HG03039 (cell line): ENCODE data around the gene TSKU.
"Not testable (repeated sequence)": the region's sequence is repeated elsewhere in the genome, so short reads cannot be mapped to it uniquely, and the experiment has no call there.

Experiments
- ATAC-seq: cut with Tn5 transposase; IDR thresholded peaks from one replicate; pipeline ENCODE4 v1.9.1; 2021; ENCODE audit warnings: mild to moderate bottlenecking, moderate library complexity; ENCODE audit not compliant: unreplicated experiment

Gene TSKU

DNA sequence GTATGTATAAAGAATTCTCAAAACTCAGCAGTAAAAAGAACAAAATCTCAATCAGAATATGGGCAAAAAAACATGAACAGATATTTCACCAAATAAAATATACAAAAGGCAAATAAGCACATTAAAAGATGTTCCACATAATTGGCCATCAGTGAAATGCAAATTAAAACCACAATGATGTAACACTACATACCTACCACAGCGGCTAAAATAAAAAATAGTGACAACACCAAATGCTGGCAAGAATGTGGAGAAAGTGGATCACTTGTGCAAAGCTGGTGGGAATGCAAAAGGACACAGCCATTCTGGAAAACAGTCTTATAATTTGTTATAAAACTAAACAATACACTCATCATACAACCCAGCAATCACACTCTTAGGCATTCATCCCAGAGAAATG lies 39.2 kb downstream of the TSKU start:
- ATAC-seq, result no peak

DNA sequence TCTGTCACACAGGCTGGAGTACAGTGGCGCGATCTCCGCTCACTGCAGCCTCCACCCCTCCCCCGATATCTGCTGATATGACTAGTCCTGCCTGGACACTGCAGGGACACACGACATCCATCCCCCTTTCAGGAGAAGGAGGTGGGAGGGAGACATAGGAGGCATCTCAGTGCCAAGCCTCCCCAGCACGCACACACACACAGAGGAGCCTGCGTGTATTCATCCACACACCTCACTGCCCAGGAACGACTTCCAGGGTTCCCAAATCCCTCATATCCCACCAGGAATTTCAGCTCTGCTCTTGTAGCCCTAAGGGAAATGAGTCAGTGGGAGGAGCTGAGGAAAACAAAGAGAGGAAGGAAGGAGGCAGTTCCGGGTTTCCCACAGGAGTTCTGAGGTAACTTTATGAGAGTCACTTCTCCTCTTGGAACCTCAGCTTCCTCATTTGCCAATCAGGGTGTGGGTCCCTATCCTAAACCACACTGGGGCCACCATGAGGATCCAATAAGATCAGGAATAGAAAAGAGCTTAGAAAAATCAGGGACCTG lies 40.4 kb downstream of the TSKU start:
- ATAC-seq, result no peak

DNA sequence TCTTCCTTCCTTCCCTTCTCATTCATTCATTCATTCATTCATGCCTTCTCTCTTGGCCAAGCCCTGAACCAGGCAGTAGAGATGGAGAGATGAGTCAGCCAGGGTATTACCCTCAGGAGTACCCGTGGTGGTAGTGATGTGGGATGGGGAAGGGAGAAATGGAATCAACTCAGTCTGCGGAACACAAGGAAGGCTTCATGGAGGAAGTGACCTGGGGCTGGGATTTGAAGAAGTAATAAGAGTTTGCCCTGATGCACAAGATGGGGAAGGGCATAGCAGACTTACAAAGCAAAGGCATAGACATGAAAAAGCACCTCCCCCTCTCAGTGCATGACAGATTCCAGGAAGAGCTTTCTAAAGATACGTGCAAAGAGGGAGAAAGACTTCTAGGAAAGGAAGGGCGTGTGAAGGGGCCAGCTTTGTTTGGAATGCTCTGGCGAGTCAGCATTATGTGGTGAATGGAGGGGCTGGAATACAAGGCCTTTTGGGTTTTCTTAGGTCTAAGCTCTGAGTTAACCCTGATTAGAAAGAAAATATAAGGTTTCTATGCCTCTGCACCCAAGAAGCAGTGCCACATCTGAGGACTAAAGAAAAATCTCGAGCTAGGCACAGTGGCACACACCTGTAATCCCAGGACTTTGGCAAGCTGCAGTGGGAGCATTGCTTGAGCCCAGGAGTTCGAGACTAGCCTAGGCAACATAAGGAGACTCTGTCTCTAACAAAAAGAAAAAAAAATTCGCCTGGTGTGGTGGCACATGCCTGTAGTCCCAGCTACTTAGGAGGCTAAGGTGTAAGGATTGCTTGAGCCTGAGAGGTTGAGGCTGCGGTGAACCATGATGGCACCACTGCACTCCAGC lies 41.2 kb downstream of the TSKU start:
- ATAC-seq, result no peak

DNA sequence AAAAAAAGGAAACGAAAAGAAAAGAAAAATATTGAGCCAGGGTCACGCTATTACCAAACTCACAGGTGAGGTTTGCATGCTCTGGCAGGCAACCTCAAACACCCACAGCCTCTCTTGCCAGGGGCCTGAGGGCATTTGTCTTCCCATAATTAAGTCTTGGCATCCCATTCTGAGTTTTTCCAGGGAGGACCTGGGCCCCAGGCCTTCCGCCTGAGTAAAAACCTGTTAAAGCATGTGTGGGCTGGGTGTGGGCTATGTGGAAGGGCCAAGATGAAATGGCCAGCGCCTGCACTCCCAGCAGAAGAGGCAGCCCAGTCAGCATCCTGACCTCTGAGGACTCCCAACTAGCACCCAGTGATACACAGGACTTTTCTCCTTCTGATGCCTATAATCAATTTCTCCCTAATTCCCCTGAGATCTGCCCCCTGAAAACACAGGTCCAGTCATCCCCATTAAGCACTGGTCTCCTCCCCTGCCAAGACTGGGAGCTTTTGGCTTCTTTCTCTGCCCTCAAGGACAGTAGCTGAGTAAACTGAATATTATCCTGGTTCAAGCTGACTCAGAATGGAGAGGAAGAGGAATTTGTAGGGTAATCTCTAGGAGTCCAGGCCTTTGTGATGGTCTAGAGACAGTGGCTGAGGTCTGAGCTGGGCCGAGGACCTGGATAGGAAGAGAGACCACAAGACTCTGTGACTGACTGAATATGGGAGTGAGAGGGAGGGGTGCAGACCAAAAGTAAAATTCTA lies 42.0 kb downstream of the TSKU start:
- no peak for ATAC-seq

DNA sequence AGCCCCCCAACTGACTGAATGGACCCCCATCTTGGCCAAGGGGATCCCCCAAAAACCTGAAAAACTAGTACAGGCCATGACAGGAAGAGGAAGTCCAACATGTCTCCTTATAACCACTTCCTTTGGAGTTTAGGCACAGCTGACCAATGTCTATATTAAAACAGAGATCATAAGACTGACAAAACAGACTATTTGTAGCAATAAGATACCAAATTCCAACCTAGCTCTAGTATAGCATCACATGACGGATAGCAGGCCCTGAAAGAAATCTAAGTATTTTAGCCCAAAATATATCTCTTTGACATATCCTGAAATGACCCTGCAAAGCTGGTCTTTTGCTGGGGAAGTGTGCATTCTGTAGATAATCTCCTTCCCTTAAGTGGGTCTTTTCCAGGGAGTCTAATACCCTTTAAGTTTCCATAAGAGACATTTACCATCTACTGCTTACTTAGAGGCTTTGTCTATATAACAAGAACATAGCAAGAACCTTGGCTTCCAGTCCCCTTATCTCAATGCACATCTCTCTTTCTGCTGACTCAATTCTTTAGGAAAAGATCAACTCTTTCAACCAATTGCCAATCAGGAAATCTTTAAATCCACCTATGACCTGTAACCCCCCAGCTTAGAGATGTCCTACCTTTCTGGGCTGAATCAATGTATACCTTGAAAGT lies 42.7 kb downstream of the TSKU start:
- ATAC-seq, result no peak

DNA sequence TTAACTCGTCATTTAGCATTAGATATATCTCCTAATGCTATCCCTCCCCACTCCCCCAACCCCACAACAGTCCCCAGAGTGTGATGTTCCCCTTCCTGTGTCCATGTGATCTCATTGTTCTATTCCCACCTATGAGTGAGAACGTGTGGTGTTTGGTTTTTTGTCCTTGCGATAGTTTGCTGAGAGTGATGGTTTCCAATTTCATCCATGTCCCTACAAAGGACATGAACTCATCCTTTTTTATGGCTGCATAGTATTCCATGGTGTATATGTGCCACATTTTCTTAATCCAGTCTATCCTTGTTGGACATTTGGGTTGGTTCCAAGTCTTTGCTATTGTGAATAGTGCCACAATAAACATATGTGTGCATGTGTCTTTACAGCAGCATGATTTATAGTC lies 43.4 kb downstream of the TSKU start:
- ATAC-seq, result not testable (repeated sequence)

DNA sequence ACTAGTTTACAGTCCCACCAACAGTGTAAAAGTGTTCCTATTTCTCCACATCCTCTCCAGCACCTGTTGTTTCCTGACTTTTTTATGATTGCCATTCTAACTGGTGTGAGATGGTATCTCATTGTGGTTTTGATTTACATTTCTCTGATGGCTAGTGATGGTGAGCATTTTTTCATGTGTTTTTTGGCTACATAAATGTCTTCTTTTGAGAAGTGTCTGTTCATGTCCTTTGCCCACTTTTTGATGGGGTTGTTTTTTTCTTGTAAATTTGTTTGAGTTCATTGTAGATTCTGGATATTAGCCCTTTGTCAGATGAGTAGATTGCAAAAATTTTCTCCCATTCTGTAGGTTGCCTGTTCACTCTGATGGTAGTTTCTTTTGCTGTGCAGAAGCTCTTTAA lies 43.8 kb downstream of the TSKU start:
- not testable (repeated sequence) for ATAC-seq

DNA sequence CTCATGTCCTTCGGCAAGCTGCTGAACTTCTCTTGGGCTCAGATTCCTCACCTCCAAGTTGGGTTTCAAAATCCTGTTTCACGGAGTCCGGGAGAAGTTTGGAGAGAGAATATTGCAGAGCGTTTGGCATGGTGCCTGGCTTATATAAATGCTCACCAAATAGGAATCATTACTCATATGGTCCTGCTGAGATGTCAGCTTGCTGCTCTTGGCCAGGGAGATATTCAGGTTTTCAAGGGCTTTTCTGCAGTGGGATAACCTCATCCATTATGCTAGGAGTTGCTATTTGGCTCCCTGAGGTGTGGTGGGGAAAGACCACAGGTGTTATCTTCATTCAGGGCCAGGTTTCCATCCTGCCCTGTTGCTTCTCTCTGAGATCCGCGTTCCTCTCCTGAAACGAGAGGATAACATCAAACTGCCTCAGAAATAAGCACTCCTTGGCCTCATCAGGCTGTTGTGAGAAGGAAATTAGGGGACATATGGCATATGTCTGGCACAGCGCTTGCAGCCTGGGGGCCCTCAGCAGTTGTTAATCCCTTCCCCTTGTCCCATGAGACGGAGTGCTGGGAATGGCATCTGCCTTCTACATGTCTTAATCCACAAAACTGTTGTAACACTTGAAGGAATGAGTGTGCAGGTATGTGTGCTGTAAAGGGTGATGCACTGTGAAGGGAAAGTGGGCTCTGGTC lies 47.6 kb downstream of the TSKU start:
- no peak for ATAC-seq

DNA sequence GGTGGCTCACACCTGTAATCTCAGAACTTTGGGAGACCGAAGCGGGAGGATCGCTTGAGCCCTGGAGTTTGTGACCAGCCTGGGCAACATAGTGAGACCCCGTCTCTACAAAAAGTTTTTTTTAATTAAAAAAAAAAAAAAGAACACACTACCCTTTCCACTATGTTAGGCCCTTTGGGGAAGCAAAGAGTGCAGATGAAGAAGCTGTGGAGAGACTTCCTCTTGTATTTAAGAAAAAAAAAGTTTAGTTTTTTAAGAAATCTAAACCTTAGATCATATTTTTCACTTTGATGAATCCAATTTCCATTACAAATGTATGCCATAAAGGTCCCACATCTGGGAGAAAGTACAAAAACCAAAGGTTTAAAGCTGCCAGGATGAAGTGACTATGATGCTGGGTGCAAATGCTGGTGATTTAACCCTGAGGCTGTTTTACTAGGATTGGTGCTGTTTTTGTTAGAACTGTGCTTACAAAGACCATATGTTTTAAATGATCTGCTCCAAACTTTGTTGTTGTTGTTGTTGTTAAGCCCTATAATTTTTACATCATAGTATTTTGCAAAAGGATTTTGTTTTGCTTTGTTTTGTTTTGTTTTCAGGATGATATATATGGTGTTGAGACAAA lies 48.6 kb downstream of the TSKU start:
- ATAC-seq, result no peak

DNA sequence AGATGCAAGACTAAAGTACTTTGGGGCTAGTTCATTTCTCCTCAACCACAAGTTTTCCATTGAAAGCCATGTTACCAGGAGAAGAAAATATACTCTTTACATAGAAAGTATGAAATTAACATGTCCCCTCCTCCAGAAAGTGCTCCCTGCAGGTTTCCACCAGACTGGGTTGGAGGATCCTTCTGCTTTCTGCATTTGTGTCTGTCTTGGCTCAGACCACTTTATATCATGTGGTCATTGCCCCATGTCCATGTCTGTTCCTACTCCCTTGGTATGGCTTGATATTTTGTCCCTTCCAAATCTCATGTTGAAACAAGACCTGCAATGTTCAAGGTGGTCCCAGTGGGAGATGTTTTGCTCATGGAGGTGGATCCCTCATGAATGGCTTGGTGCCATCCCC lies 49.2 kb downstream of the TSKU start:
- ATAC-seq, result no peak

DNA sequence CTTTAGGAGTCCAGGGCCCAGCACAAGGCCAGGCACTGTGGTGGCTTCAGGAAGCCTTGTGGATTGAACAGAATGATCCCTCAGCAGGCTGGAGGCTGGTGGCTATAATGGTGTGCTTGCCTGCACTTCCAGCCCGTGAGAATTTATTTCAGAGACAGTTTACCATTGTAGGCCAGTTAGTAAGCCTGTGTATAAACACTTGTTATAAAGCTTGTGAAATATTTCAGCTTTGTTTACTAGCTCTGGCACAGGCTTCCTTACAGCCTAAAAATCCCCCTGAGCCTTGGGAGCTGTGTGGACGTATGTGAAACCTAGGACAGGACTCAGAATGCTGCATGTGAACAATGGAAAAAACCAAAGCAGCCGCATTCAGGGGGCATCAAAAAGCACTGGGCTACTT lies 51.0 kb downstream of the TSKU start:
- ATAC-seq, result no peak

DNA sequence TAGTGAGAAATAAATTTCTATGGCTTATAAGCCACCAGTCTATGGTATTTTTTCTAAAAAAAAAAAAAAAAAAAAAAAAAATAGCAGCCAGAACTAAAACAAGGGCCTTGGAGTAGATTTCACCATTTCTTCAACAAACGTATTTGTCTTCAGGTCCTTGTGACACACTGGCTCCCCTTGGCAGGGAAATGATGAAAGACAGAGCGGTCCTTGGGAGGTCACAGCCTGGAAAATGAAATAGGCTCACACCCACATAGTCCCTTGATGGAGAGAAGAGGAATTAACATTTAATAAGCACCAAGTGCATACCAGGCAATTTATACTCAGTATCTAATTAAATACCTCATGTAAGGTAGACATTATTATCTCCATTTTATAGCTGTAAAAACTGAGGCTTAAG lies 51.9 kb downstream of the TSKU start:
- no peak for ATAC-seq

DNA sequence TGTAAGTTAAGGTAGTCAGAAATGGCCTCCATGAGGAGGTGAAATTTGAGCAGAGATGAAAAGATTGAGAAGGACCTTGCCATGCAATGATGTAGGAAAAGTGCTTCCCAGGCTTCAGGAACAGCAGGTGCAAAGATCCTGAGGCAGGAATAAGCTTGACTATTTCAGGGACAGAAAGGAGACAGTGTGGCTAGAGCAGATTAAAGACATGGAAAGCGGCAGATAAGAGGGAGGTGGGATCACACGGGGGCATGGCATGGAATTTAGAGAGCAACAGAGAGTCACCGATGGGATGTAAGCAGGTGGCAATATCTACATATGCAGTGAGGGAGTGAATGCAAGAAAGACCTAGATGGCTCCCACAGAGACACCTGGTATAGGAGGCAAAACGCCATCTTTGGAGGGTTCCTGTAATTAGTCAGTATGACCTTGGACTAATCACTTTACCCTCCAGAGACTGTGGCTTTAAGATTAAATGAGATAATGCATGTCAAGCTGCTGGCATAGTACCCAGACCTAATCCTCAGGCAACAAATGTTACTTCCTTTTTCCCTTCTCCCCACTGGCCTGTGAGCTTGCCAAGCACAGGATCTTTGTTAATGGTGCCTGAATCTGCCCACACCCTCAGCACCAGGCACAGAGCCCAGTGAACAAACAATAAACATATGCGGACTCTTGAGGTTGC lies 52.9 kb downstream of the TSKU start:
- no peak for ATAC-seq

DNA sequence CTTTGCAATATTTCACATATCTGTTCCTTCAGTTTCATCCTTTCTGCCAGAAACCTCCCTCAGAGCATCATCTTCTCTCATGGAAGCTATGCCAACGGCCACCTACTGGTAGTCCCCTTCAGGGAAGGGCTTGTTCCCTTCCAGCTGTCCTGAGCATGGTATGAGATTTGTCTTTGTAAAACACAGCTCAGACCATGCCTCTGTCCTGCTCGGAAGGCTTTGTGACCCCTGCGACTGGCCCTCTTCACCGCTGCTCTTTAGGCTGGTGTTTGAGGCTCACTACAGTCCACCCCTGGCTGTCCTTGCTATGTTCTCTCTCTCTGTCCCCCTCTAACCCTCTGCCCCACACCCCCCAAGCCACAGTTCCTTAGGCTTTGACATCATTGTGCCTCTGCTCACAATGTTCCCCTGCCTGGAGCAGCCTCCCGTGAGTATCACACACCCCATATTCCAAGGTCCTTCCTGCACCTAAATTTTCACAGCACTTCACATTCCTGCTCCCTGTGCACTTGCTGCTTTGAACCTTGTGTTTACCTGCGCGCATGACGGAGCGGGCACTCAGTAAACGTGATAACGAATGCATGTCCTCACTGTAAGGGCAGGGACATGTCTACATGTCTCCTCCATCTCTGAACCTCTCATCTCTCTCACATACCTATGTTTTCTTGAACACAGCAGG lies 53.6 kb downstream of the TSKU start:
- ATAC-seq, result no peak

DNA sequence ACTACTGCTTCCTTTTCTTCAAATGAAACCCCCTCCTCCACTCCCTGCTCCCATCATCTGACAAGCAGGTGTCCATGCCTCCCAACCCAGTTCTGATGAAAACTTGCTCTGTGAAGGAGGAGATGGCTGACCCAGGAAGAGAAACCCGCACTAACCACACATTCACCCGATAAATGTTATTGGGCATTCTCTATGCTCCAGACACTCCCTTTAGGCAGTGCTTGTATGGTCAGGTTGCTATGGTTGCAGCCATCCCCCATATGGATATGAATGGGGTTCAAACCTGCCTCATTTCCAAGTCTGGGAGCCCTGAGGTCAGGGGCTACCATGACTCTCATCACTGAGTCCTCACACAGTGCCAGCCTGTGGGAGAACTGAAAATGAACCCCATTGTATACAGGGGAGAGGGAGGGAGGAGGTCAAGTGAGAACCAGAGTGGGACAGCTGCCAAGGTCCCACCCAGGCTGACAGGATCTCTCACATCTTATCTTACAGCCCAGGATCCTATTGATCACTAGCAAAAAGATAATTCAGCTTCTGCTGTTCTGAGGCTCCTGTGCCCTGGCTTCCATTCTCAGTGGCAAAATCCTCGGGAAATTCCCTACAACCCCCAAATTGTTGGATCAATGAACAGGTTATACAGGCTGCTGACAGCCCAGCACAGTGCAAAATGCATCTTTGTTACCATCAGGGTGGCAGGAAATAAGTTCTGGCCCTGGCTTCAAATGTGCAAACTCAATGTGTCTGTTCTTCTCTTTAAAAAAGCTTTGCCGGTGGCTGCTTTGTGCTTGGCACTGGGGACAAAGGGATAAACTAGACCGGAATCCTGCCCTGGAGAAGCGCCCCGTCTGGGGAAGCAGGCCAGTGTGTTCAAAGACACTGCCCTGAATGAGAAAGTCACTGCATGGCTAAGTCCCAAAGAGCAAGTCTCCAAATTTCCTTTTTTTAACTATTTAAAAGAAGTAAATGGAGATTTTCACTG lies 54.8 kb downstream of the TSKU start:
- no peak for ATAC-seq

DNA sequence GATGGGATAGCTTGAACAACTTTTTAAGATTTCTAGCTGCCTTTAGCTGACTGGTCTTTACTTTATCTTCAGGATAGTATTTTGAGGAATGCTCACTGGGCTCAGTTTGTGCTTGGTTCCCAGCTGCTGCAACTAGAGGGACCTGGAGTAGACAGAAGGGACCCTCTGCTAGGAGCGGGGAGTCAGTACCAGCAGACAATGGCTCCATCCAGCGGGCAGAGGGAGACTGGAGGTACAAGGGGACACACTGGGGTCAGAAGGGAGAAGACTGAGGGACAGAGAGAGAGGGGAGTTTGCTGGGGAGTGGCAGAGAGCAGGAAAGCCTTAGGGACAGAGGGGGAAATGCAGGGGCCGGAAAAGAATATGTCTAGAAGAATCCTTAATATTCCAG lies 55.5 kb downstream of the TSKU start:
- no peak for ATAC-seq

DNA sequence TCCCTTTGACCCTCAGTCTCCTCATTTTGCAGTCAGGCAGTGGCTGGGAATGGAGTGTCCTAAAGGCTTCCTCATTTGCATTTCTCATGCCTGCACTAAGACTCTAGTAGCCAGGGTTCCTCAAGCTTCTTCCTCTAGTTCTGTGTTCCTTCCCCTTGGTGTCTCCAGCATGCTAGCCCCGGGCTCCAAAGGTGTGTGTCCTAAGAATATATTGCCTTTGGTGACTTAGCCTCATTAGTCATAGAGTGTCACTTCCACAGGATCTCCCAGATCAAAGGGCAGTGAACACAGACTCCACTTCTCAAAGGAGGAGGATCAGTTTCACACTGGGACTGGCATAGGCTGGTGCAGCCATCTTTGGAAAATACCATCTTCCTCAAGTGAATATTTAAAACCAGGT lies 56.2 kb downstream of the TSKU start:
- ATAC-seq, result no peak

DNA sequence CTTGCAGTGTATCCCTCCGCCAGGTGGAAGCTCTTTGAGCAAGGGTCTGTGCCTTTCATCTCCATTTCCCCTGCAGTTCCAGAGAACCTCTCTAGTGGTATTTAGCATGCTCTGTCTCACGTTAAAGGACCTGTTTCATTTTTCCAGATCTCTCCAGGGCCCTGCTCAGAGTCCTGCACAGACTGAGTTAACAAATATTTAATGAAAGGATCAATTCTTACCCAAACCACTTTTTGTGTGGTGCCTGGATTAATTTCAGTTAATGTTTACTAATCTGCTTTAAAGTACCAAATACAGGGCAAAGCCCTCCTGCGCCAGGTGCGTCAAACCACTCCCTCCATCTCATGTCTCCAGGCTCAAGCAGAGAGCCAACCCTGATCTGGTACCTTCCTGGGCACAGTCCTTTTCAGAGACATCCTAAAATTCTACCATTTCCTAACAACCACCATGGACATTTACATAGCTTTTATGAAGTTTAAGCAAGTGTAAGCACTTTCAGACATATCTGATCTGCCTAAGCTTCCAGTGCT lies 58.8 kb downstream of the TSKU start:
- ATAC-seq, result no peak
